A549 (cell line): ENCODE data around the gene DACT2. TPM values are rescaled to one million over a fixed set of nuclear protein-coding genes. Genes with fewer than 3 reads are reported as not detected.

Experiments
- ATAC-seq, 2 experiments: fragments of 200-7000 bp in 1 of 2; fragments of >200 bp in 1 of 2; cut with Nextera tagmentation in 1 of 2; cut with Tn5 transposase in 1 of 2; 3 replicates each; pipeline versions ENCODE4 v1.8.0 to v1.9.1; 2018 to 2020; ENCODE audit warnings: mild to moderate bottlenecking in 1 of 2, moderate library complexity in 1 of 2
- CTCF ChIA-PET: fragments of 300-600 bp; sonication (Branson Sonifier 250); formaldehyde crosslinking; extraction: SDS; loops from one replicate; lab custom pipeline; 2021; ENCODE audit warnings: antibody characterized with exemption, inconsistent platforms; lab: Yijun Ruan, JAX
- POLR2A ChIA-PET: fragments of 350-600 bp; formaldehyde crosslinking; extraction: SDS; loops from one replicate; lab custom pipeline; 2021; ENCODE audit warnings: antibody characterized with exemption, inconsistent platforms; lab: Yijun Ruan, JAX
- DNase-seq, 2 experiments: peaks; one replicate each; pipeline versions ENCODE4 v3.0.0 to v3.0.0-alpha.2; 2011 to 2016; ENCODE audit warnings: low read depth in 1 of 2, low spot score in 1 of 2
- FAIRE-seq: peaks from 2 replicates; lab custom pipeline; 2011; peaks lifted over from hg19 to GRCh38; lab: Jason Lieb, UNC
- H3K27ac ChIP-seq, 2 experiments: fragments of >200 bp; sonication (Bioruptor Twin); formaldehyde crosslinking; 3 replicates each; pipeline ENCODE4 v1.5.1; 2016 to 2017
- H3K4me1 ChIP-seq: fragments of >200 bp; sonication (Bioruptor Twin); formaldehyde crosslinking; 3 replicates; pipeline ENCODE4 v1.6.1; 2016
- H3K4me2 ChIP-seq: fragments of >200 bp; sonication (Bioruptor Twin); formaldehyde crosslinking; 3 replicates; pipeline ENCODE4 v1.6.1; 2016
- H3K4me3 ChIP-seq: fragments of >200 bp; sonication (Bioruptor Twin); formaldehyde crosslinking; 3 replicates; pipeline ENCODE4 v1.5.1; 2016
- H3K9me3 ChIP-seq: fragments of >200 bp; sonication (Bioruptor Twin); formaldehyde crosslinking; 3 replicates; pipeline ENCODE4 v1.6.1; 2016
- ATOH8 ChIP-seq: fragments of 250-450 bp; sonication (Bioruptor Pico); IDR thresholded peaks from 2 replicates; pipeline ENCODE4 v1.5.0; 2020; ENCODE audit warnings: low read depth, mild to moderate bottlenecking, moderate library complexity
- BHLHE40 ChIP-seq: IDR thresholded peaks from 2 replicates; pipeline ENCODE4 v1.6.1; 2012; ENCODE audit warnings: low read depth, low read length, inconsistent platforms
- CBX8 ChIP-seq: fragments of 200-600 bp; sonication (generic); IDR thresholded peaks from 2 replicates; pipeline ENCODE4 v1.6.1; 2016
- CEBPB ChIP-seq, 2 experiments: fragments of >200 bp in 1 of 2; sonication (Bioruptor Twin) in 1 of 2; formaldehyde crosslinking in 1 of 2; IDR thresholded peaks; 2 replicates each; pipeline ENCODE4 v1.6.1; 2012 to 2016
- CHD4 ChIP-seq: fragments of 200-600 bp; sonication (generic); IDR thresholded peaks from 2 replicates; pipeline ENCODE4 v1.6.1; 2016; ENCODE audit warnings: antibody characterized with exemption, mild to moderate bottlenecking, borderline replicate concordance
- CTCF ChIP-seq: fragments of >200 bp; sonication (Bioruptor Twin); formaldehyde crosslinking; IDR thresholded peaks from 3 replicates; pipeline ENCODE4 v1.5.1; 2016
- EHF ChIP-seq: fragments of 250-450 bp; sonication (Bioruptor Pico); IDR thresholded peaks from 2 replicates; pipeline ENCODE4 v1.5.0; 2020; ENCODE audit warnings: mild to moderate bottlenecking
- EHMT2 ChIP-seq: fragments of 200-600 bp; sonication (generic); IDR thresholded peaks from 2 replicates; pipeline ENCODE4 v1.6.1; 2016; ENCODE audit warnings: antibody characterized with exemption, low read depth, mild to moderate bottlenecking, moderate library complexity
- EP300 ChIP-seq, 2 experiments: fragments of >200 bp; sonication (Bioruptor Twin); formaldehyde crosslinking; IDR thresholded peaks; 2 replicates in 1 of 2; 3 replicates in 1 of 2; pipeline ENCODE4 v1.6.1; 2016 to 2017
- FOSB ChIP-seq: fragments of 250-450 bp; sonication (Bioruptor Pico); IDR thresholded peaks from 2 replicates; pipeline ENCODE4 v1.5.0; 2020; ENCODE audit warnings: mild to moderate bottlenecking, moderate library complexity
- FOXS1 ChIP-seq: fragments of 250-450 bp; sonication (Bioruptor Pico); IDR thresholded peaks from 2 replicates; pipeline ENCODE4 v1.5.0; 2020; ENCODE audit warnings: mild to moderate bottlenecking, moderate library complexity
- GATA3 ChIP-seq: IDR thresholded peaks from 2 replicates; pipeline ENCODE4 v1.6.1; 2012; ENCODE audit warnings: borderline replicate concordance
- HDAC2 ChIP-seq: fragments of 200-600 bp; sonication (generic); IDR thresholded peaks from 2 replicates; pipeline ENCODE4 v1.6.1; 2016
- HES2 ChIP-seq: fragments of >200 bp; sonication (Bioruptor Twin); formaldehyde crosslinking; IDR thresholded peaks from 2 replicates; pipeline ENCODE4 v1.6.1; 2016
- HMGXB4 ChIP-seq: fragments of 250-450 bp; sonication (Bioruptor Pico); IDR thresholded peaks from 2 replicates; pipeline ENCODE4 v1.5.0; 2021; ENCODE audit warnings: mild to moderate bottlenecking, moderate library complexity, borderline replicate concordance
- HOXA7 ChIP-seq: fragments of 250-450 bp; sonication (Bioruptor Pico); IDR thresholded peaks from 2 replicates; pipeline ENCODE4 v1.5.0; 2020; ENCODE audit warnings: mild to moderate bottlenecking, moderate library complexity
- HOXB5 ChIP-seq: fragments of 250-450 bp; sonication (Bioruptor Pico); IDR thresholded peaks from 2 replicates; pipeline ENCODE4 v1.5.0; 2020; ENCODE audit warnings: mild to moderate bottlenecking, moderate library complexity
- MAFK ChIP-seq: fragments of 450-650 bp; IDR thresholded peaks from 2 replicates; pipeline ENCODE4 v1.6.1; 2014; ENCODE audit not compliant: partially characterized antibody
- MAZ ChIP-seq: fragments of 150-350 bp; IDR thresholded peaks from 2 replicates; pipeline ENCODE4 v1.6.1; 2014; ENCODE audit warnings: antibody characterized with exemption, low read depth, low read length, borderline replicate concordance
- NFE2L2 ChIP-seq: fragments of 150-350 bp; conservative IDR thresholded peaks from 2 replicates; pipeline ENCODE4 v1.6.1; 2014; ENCODE audit warnings: low read length
- NR3C1 ChIP-seq: fragments of >200 bp; sonication (Bioruptor Twin); formaldehyde crosslinking; IDR thresholded peaks from 3 replicates; pipeline ENCODE4 v1.6.1; 2017
- PHF8 ChIP-seq: fragments of 200-600 bp; sonication (generic); IDR thresholded peaks from 2 replicates; pipeline ENCODE4 v1.6.1; 2016; ENCODE audit warnings: low read depth, mild to moderate bottlenecking, antibody characterized with exemption, moderate library complexity, borderline replicate concordance
- POLR2A ChIP-seq: IDR thresholded peaks from 2 replicates; pipeline ENCODE4 v1.6.1; 2012; ENCODE audit warnings: mild to moderate bottlenecking, low read length
- RAD21 ChIP-seq, 2 experiments: fragments of >200 bp in 1 of 2; sonication (Bioruptor Twin) in 1 of 2; formaldehyde crosslinking in 1 of 2; IDR thresholded peaks in 1 of 2; conservative IDR thresholded peaks in 1 of 2; 2 replicates in 1 of 2; 3 replicates in 1 of 2; pipeline ENCODE4 v1.6.1; 2012 to 2018; ENCODE audit warnings: inconsistent platforms in 1 of 2
- RARB ChIP-seq: fragments of 250-450 bp; sonication (Bioruptor Pico); IDR thresholded peaks from 2 replicates; pipeline ENCODE4 v1.8.0; 2021; ENCODE audit warnings: mild to moderate bottlenecking, moderate library complexity
- RCOR1 ChIP-seq: fragments of 150-350 bp; IDR thresholded peaks from 2 replicates; pipeline ENCODE4 v1.6.1; 2014; ENCODE audit warnings: antibody characterized with exemption, low read length, low read depth
- RFX5 ChIP-seq: fragments of 450-650 bp; IDR thresholded peaks from 2 replicates; pipeline ENCODE4 v1.7.1; 2014; ENCODE audit warnings: antibody characterized with exemption, mild to moderate bottlenecking, moderate library complexity
- SMC3 ChIP-seq: fragments of >200 bp; sonication (Bioruptor Twin); formaldehyde crosslinking; IDR thresholded peaks from 3 replicates; pipeline ENCODE4 v1.6.1; 2018; ENCODE audit warnings: inconsistent platforms
- SREBF2 ChIP-seq: fragments of 450-650 bp; IDR thresholded peaks from 2 replicates; pipeline ENCODE4 v1.6.1; 2014; ENCODE audit warnings: mild to moderate bottlenecking, moderate library complexity
- TFCP2L1 ChIP-seq: fragments of 250-450 bp; sonication (Bioruptor Pico); IDR thresholded peaks from 2 replicates; pipeline ENCODE4 v1.5.0; 2021; ENCODE audit warnings: mild to moderate bottlenecking
- TP53 ChIP-seq: fragments of 250-450 bp; sonication (Bioruptor Pico); IDR thresholded peaks from 2 replicates; pipeline ENCODE4 v1.5.0; 2021; ENCODE audit warnings: mild to moderate bottlenecking, moderate library complexity
- ZFP36 ChIP-seq: fragments of 450-650 bp; IDR thresholded peaks from 2 replicates; pipeline ENCODE4 v1.6.1; 2014; ENCODE audit warnings: borderline replicate concordance; ENCODE audit not compliant: partially characterized antibody
- WGBS: methylation state at CpG from one replicate; pipeline ENCODE4 v1.1.6; 2017; ENCODE audit errors: missing lambda C conversion rate; 5-methylcytosine and 5-hydroxymethylcytosine counted together
- polyA plus RNA-seq, 4 experiments: library from polyadenylated mRNA; depleted of rRNA in 3 of 4; stranded (reverse); fragments of >200 nt; fragmentation: RNase III in 1 of 4; extraction: RNeasy Plus Mini Kit Qiagen cat#74134 plus additional on column Dnase treatment in 1 of 4; gene quantifications; 2 replicates in 3 of 4; 3 replicates in 1 of 4; pipeline ENCODE4 v1.2.3, GENCODE V29; 2011 to 2017

Gene DACT2
- polyA plus RNA-seq, 2 of the 4 experiments (the other 2 are of a cell fraction): 0.63 to 1.5 TPM

- no peak overlapping the region for H3K4me3 ChIP-seq
- TF ChIP-seq TFCP2L1 (no peak), ZFP36 (no peak), HDAC2 (no peak), EP300 (IDR thresholded peaks at IDR 0.05) (no peak), CEBPB (IDR thresholded peaks at IDR 0.05) (no peak)
- DNase-seq: no peak
- H3K27ac ChIP-seq: no peak overlapping the region
- ChIA-PET POLR2A (no interaction called here), CTCF (no interaction called here)
- no peak overlapping the region for H3K4me2 ChIP-seq
- 72% methylated on average over 8 of the region's 12 CpGs for WGBS
- no peak for FAIRE-seq
- H3K9me3 ChIP-seq: peaks cover 8% of the 10 kb centered on the region; the same call in 2 of the 3 replicates
- no peak for ATAC-seq
- 0 out of 3 replicates have a peak, but pooled peaks cover 4% of the 10 kb centered on the region for H3K4me1 ChIP-seq
These were observed 1.5 kb downstream of the DACT2 start for GRCh38 chr6:168318090-168318489.

GRCh38 chr6:168315596-168315995, 4.0 kb downstream of the DACT2 start:
- H3K27ac ChIP-seq: no peak overlapping the region
- ATAC-seq (no peak), FAIRE-seq (no peak), DNase-seq (no peak)
- H3K4me1 ChIP-seq: 0 out of 3 replicates have a peak, but pooled peaks cover 4% of the 10 kb centered on the region
- WGBS: 89% methylated on average over 5 of the region's 5 CpGs
- no peak overlapping the region for H3K4me2 ChIP-seq
- POLR2A ChIA-PET: no interaction called here
- no peak overlapping the region for H3K4me3 ChIP-seq
- TF ChIP-seq CHD4 (no peak), SREBF2 (no peak), FOSB (CRISPR knock-in tag) (no peak), ATOH8 (CRISPR knock-in tag) (no peak), FOXS1 (CRISPR knock-in tag) (no peak), MAZ (no peak), EHMT2 (no peak), NFE2L2 (no peak), HES2 (no peak), MAFK (no peak), GATA3 (no peak), HOXA7 (CRISPR knock-in tag) (no peak), RFX5 (no peak), EHF (CRISPR knock-in tag) (no peak), HOXB5 (no peak), POLR2A (no peak)
- H3K9me3 ChIP-seq: no peaks in the 10 kb centered on the region
- CTCF ChIA-PET: interaction anchor here (1.1 to 1.5 kb wide), 2 partner anchors 40 to 50 kb away, joined by 3 to 4 read pairs; no protein-coding TSS in a partner anchor

- peak in 1 of 2 experiments; percentile 23 for DNase-seq
- FAIRE-seq: no peak
- no peak overlapping the region for H3K4me3 ChIP-seq
- TF ChIP-seq SMC3 (peak; percentile 48), FOXS1 (CRISPR knock-in tag) (no peak), CEBPB (IDR thresholded peaks at IDR 0.05) (no peak), GATA3 (no peak), POLR2A (no peak), BHLHE40 (no peak), RARB (CRISPR knock-in tag) (no peak), HMGXB4 (CRISPR knock-in tag) (no peak), EHF (CRISPR knock-in tag) (no peak), RCOR1 (no peak), PHF8 (no peak), CBX8 (no peak), NFE2L2 (no peak), FOSB (CRISPR knock-in tag) (no peak), MAZ (no peak), TP53 (CRISPR knock-in tag) (no peak), CTCF (peak; percentile 20; the same call in 1 of the 3 replicates), NR3C1 (no peak), RAD21 (conservative IDR thresholded peaks at IDR 0.05 in 1 of 2, IDR thresholded peaks at IDR 0.05 in 1 of 2) (peak; percentile 44 to 58), MAFK (no peak)
- POLR2A ChIA-PET: no interaction called here
- 0 out of 6 replicates have a peak overlapping the region, but pooled peaks of 1 of the 2 experiments have one; percentile 24 for H3K27ac ChIP-seq
- H3K4me1 ChIP-seq: 0 out of 3 replicates have a peak, but pooled peaks cover 4% of the 10 kb centered on the region
- CTCF ChIA-PET: interaction anchor here (1.1 to 1.5 kb wide), 2 partner anchors 41 to 49 kb away, joined by 3 to 4 read pairs; no protein-coding TSS in a partner anchor
- ATAC-seq: peak; percentile 57 to 80; a peak in 3 of 6 replicates
- WGBS: 61% methylated on average over 4 of the region's 10 CpGs
- H3K4me2 ChIP-seq: peak overlapping the region; percentile 14; the same call in 1 of the 3 replicates
- H3K9me3 ChIP-seq: no peaks in the 10 kb centered on the region
These were observed 4.6 kb downstream of the DACT2 start for GRCh38 chr6:168314948-168315347.
